ENCODE results near the gene RNF123. TPM values are rescaled to one million over a fixed set of nuclear protein-coding genes. Genes with fewer than 3 reads are reported as not detected.

Gene RNF123
- total RNA-seq, 1 experiment from 2014 or later, result 71.9 TPM

DNA sequence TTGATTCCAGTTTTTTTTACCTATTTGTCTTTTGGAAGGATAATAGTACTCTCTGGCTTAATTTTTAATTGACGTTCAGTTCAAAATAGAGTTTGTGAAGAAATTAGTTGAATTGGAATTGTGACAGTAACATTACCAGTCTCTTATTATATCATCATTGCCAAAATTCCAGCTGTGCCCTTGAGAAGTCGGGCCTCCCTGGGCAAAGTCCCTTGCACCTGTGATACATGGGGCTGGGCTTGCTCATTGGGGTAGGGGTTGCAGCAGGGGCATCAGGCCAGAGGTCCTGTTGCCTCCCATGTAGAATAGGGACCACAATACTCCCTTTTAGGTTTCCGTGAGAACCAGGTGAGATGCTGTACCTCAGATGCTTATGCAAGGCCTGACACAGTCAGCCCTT is 43.1 kb upstream of the RNF123 start:
- ATAC-seq (no peak), DNase-seq (ENCODE audit: low read depth, low spot score) (no peak)
- Histone ChIP-seq H3K4me3 (replicated peaks in 1 of 2; ENCODE audit: low read depth in 1 of 2, low read length in 2 of 2) (no peak overlapping the region), H3K4me1 (ENCODE audit: control insufficient read depth in 1 of 2, insufficient read depth in 2 of 2, low read length in 2 of 2) (peaks cover 4 to 17% of the 10 kb centered on the region in 2 experiments; a peak in 2 of 4 replicates), H3K9ac (ENCODE audit: low read length) (no peak overlapping the region), H3K4me2 (ENCODE audit: low read length) (no peak overlapping the region), H4K20me1 (ENCODE audit: insufficient read depth) (no peaks in the 10 kb centered on the region), H3K9me2 (ENCODE audit: insufficient read depth) (no peaks in the 10 kb centered on the region), H3K9me3 (ENCODE audit: control insufficient read depth in 1 of 2, insufficient read depth in 1 of 2, low read depth in 1 of 2, low read length in 2 of 2) (no peaks in the 10 kb centered on the region), H3K79me2 (ENCODE audit: insufficient read depth, low read length) (no peaks in the 10 kb centered on the region), H3K27me3 (ENCODE audit: insufficient read depth, low read length) (no peaks in the 10 kb centered on the region), H2AFZ (ENCODE audit: low read depth, low read length, poor library complexity, severe bottlenecking) (no peak overlapping the region), H3K27ac (ENCODE audit: low read depth, low read length) (no peak overlapping the region), H3K36me3 (ENCODE audit: control insufficient read depth in 1 of 2, insufficient read depth in 2 of 2, low read length in 2 of 2) (no peaks in the 10 kb centered on the region)
- no TSS peak for BruUV-seq (replicated peaks)
- ChIA-PET RAD21 (ENCODE audit: low non-redundant PET in 1 of 2, low total read pairs in 2 of 2, uncharacterized antibody in 2 of 2, unreplicated experiment in 2 of 2) (no interaction called here), POLR2A (no interaction called here), CTCF (interaction anchor here (0.7 kb wide), 1 partner anchor 8 kb away, joined by 3 read pairs; no protein-coding TSS in a partner anchor)
- TF ChIP-seq, protein P1, sequence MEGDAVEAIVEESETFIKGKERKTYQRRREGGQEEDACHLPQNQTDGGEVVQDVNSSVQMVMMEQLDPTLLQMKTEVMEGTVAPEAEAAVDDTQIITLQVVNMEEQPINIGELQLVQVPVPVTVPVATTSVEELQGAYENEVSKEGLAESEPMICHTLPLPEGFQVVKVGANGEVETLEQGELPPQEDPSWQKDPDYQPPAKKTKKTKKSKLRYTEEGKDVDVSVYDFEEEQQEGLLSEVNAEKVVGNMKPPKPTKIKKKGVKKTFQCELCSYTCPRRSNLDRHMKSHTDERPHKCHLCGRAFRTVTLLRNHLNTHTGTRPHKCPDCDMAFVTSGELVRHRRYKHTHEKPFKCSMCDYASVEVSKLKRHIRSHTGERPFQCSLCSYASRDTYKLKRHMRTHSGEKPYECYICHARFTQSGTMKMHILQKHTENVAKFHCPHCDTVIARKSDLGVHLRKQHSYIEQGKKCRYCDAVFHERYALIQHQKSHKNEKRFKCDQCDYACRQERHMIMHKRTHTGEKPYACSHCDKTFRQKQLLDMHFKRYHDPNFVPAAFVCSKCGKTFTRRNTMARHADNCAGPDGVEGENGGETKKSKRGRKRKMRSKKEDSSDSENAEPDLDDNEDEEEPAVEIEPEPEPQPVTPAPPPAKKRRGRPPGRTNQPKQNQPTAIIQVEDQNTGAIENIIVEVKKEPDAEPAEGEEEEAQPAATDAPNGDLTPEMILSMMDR (IDR thresholded peaks at IDR 0.05 in 2 of 3, conservative IDR thresholded peaks at IDR 0.05 in 1 of 3; ENCODE audit: borderline replicate concordance in 1 of 3, insufficient read depth in 1 of 3, low read depth in 2 of 3, low read length in 2 of 3), result no peak
- TF ChIP-seq, protein P2, sequence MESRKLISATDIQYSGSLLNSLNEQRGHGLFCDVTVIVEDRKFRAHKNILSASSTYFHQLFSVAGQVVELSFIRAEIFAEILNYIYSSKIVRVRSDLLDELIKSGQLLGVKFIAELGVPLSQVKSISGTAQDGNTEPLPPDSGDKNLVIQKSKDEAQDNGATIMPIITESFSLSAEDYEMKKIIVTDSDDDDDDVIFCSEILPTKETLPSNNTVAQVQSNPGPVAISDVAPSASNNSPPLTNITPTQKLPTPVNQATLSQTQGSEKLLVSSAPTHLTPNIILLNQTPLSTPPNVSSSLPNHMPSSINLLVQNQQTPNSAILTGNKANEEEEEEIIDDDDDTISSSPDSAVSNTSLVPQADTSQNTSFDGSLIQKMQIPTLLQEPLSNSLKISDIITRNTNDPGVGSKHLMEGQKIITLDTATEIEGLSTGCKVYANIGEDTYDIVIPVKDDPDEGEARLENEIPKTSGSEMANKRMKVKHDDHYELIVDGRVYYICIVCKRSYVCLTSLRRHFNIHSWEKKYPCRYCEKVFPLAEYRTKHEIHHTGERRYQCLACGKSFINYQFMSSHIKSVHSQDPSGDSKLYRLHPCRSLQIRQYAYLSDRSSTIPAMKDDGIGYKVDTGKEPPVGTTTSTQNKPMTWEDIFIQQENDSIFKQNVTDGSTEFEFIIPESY (IDR thresholded peaks at IDR 0.05; ENCODE audit: extremely low read depth, insufficient replicate concordance, low read length), result no peak
- TF ChIP-seq SRF (IDR thresholded peaks at IDR 0.05; ENCODE audit: low read depth), result no peak
- TF ChIP-seq, protein P3, sequence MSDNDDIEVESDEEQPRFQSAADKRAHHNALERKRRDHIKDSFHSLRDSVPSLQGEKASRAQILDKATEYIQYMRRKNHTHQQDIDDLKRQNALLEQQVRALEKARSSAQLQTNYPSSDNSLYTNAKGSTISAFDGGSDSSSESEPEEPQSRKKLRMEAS (IDR thresholded peaks at IDR 0.05), result no peak
- TF ChIP-seq EGR1 (IDR thresholded peaks at IDR 0.05; ENCODE audit: low read depth), result no peak
- intact Hi-C loops (cut with micrococcal nuclease), result no loop called here

Measured in HCT116 (cell line).